HEK293T (cell line): ENCODE results near the gene MYH7.

Experiments used
- CTCF ChIA-PET: fragments of 350-600 bp; formaldehyde crosslinking; extraction: SDS; loops from one replicate; lab custom pipeline; 2021; ENCODE audit warnings: antibody characterized with exemption, inconsistent platforms; lab: Yijun Ruan, JAX
- POLR2A ChIA-PET: fragments of 350-600 bp; formaldehyde crosslinking; extraction: SDS; loops from one replicate; lab custom pipeline; 2020; ENCODE audit warnings: antibody characterized with exemption, inconsistent platforms; lab: Yijun Ruan, JAX
- DNase-seq: peaks from one replicate; pipeline ENCODE4 v3.0.0; 2012; ENCODE audit warnings: mixed read lengths; ENCODE audit errors: extremely low spot score
- ARNT ChIP-seq: fragments of 450-650 bp; IDR thresholded peaks from 2 replicates; pipeline ENCODE4 v1.6.1; 2017; ENCODE audit warnings: mild to moderate bottlenecking
- BHLHE40 ChIP-seq: fragments of 450-650 bp; IDR thresholded peaks from 2 replicates; pipeline ENCODE4 v1.6.1; 2016; ENCODE audit warnings: mild to moderate bottlenecking, moderate library complexity, borderline replicate concordance
- CTBP1 ChIP-seq: fragments of 450-650 bp; IDR thresholded peaks from 2 replicates; pipeline ENCODE4 v1.6.1; 2016; ENCODE audit warnings: borderline replicate concordance
- ELF4 ChIP-seq: fragments of 450-650 bp; IDR thresholded peaks from 2 replicates; pipeline ENCODE4 v1.6.1; 2017; ENCODE audit warnings: antibody characterized with exemption
- FOXA1 ChIP-seq: fragments of 450-650 bp; IDR thresholded peaks from 2 replicates; pipeline ENCODE4 v1.6.1; 2016; ENCODE audit warnings: mild to moderate bottlenecking
- FOXK2 ChIP-seq: fragments of 450-650 bp; IDR thresholded peaks from 2 replicates; pipeline ENCODE4 v1.6.1; 2016; ENCODE audit warnings: mild to moderate bottlenecking
- FOXM1 ChIP-seq: fragments of 450-650 bp; IDR thresholded peaks from 2 replicates; pipeline ENCODE4 v1.6.1; 2017; ENCODE audit warnings: mild to moderate bottlenecking, borderline replicate concordance
- HDGF ChIP-seq: fragments of 450-650 bp; IDR thresholded peaks from 2 replicates; pipeline ENCODE4 v1.6.1; 2017; ENCODE audit warnings: antibody characterized with exemption, borderline replicate concordance
- L3MBTL2 ChIP-seq: fragments of 450-650 bp; conservative IDR thresholded peaks from 2 replicates; pipeline ENCODE4 v1.6.1; 2016; ENCODE audit warnings: mild to moderate bottlenecking
- LEF1 ChIP-seq: fragments of 450-650 bp; IDR thresholded peaks from 2 replicates; pipeline ENCODE4 v1.6.1; 2017; ENCODE audit warnings: mild to moderate bottlenecking, borderline replicate concordance
- NFRKB ChIP-seq: fragments of 450-650 bp; IDR thresholded peaks from 2 replicates; pipeline ENCODE4 v1.6.1; 2016; ENCODE audit warnings: mild to moderate bottlenecking, moderate library complexity
- PKNOX1 ChIP-seq: fragments of 450-650 bp; IDR thresholded peaks from 2 replicates; pipeline ENCODE4 v1.6.1; 2016
- SP1 ChIP-seq: fragments of 450-650 bp; IDR thresholded peaks from 2 replicates; pipeline ENCODE4 v1.6.1; 2017
- SUZ12 ChIP-seq: fragments of 450-650 bp; IDR thresholded peaks from 2 replicates; pipeline ENCODE4 v1.6.1; 2016; ENCODE audit warnings: mild to moderate bottlenecking
- TARDBP ChIP-seq: fragments of 450-650 bp; IDR thresholded peaks from 2 replicates; pipeline ENCODE4 v1.6.1; 2016
- ZNF384 ChIP-seq: fragments of 450-650 bp; IDR thresholded peaks from 2 replicates; pipeline ENCODE4 v1.6.1; 2016

Gene MYH7

GRCh38 chr14:23384364-23385080 is 50.9 kb downstream of the MYH7 start:
- TF ChIP-seq BHLHE40 (no peak), L3MBTL2 (no peak), ELF4 (no peak), PKNOX1 (no peak), TARDBP (no peak), FOXM1 (no peak), LEF1 (no peak), FOXK2 (no peak), ZNF384 (no peak), FOXA1 (no peak)
- POLR2A ChIA-PET = no interaction called here
- DNase-seq = no peak
- CTCF ChIA-PET = interaction anchor here (0.6 kb wide), 1 partner anchor 178 kb away, joined by 4 read pairs; no protein-coding TSS in a partner anchor

GRCh38 chr14:23382731-23383440 is 52.6 kb downstream of the MYH7 start:
- DNase-seq = no peak
- ChIA-PET CTCF (interaction anchor here (0.7 to 0.9 kb wide), 2 partner anchors 37 to 89 kb away, joined by 3 read pairs; no protein-coding TSS in a partner anchor), POLR2A (interaction anchor here (1.3 kb wide), 1 partner anchor 62 kb away, joined by 4 read pairs; the partner anchor contains the start of gene PABPN1)
- TF ChIP-seq ARNT = no peak
- no peak for TF ChIP-seq PKNOX1
- no peak for TF ChIP-seq FOXM1
- TF ChIP-seq NFRKB = no peak
- TF ChIP-seq FOXK2 = no peak
- TF ChIP-seq SP1 = no peak
- TF ChIP-seq TARDBP = no peak
- no peak for TF ChIP-seq SUZ12
- TF ChIP-seq ZNF384 = no peak
- no peak for TF ChIP-seq HDGF
- TF ChIP-seq BHLHE40 = no peak
- TF ChIP-seq FOXA1 = no peak
- no peak for TF ChIP-seq L3MBTL2

GRCh38 chr14:23382276-23382675 is 53.2 kb downstream of the MYH7 start:
- CTCF ChIA-PET = interaction anchor here (0.9 kb wide), 1 partner anchor 88 kb away, joined by 3 read pairs; no protein-coding TSS in a partner anchor
- no peak for DNase-seq
- POLR2A ChIA-PET = interaction anchor here (1.3 kb wide), 1 partner anchor 61 kb away, joined by 4 read pairs; the partner anchor contains the start of gene PABPN1
- TF ChIP-seq HDGF (no peak), LEF1 (no peak), TARDBP (no peak), ELF4 (no peak)

- ChIA-PET CTCF (interaction anchor here (0.9 kb wide), 1 partner anchor 88 kb away, joined by 3 read pairs; no protein-coding TSS in a partner anchor), POLR2A (interaction anchor here (1.3 kb wide), 1 partner anchor 61 kb away, joined by 4 read pairs; the partner anchor contains the start of gene PABPN1)
- no peak for DNase-seq
- TF ChIP-seq SP1 = no peak
- no peak for TF ChIP-seq FOXM1
- TF ChIP-seq LEF1 = no peak
- no peak for TF ChIP-seq FOXA1
- TF ChIP-seq ELF4 = no peak
- no peak for TF ChIP-seq ZNF384
- no peak for TF ChIP-seq TARDBP
Measured at GRCh38 chr14:23381871-23382270, 53.6 kb downstream of the MYH7 start.

- DNase-seq = no peak
- ChIA-PET CTCF (interaction anchor here (0.7 to 2.1 kb wide), 11 partner anchors 12 to 387 kb away, joined by 3 to 24 read pairs (median 8); partner anchors contain the start of genes PABPN1 and SLC22A17), POLR2A (interaction anchor here (1.2 to 1.6 kb wide), 4 partner anchors 54 to 286 kb away, joined by 3 to 10 read pairs (median 4); partner anchors contain the start of genes ACIN1, C14orf119 and PPP1R3E)
- no peak for TF ChIP-seq NFRKB
- TF ChIP-seq SUZ12 = no peak
- no peak for TF ChIP-seq PKNOX1
- TF ChIP-seq ELF4 = no peak
- TF ChIP-seq CTBP1 = no peak
- no peak for TF ChIP-seq FOXA1
- TF ChIP-seq FOXK2 = no peak
- TF ChIP-seq SP1 = no peak
- no peak for TF ChIP-seq ARNT
Measured at GRCh38 chr14:23380976-23381375, 54.5 kb downstream of the MYH7 start.
